GM12874 (cell line): ENCODE results near the gene SELENOV.

Experiments used
- TF ChIP-seq, protein P1 (sequence below): IDR thresholded peaks from 2 replicates; pipeline ENCODE4 v1.5.1; 2011; ENCODE audit warnings: low read depth, mild to moderate bottlenecking, control low read depth, low read length, moderate library complexity; ENCODE audit not compliant: insufficient read depth

The SELENOV gene

DNA sequence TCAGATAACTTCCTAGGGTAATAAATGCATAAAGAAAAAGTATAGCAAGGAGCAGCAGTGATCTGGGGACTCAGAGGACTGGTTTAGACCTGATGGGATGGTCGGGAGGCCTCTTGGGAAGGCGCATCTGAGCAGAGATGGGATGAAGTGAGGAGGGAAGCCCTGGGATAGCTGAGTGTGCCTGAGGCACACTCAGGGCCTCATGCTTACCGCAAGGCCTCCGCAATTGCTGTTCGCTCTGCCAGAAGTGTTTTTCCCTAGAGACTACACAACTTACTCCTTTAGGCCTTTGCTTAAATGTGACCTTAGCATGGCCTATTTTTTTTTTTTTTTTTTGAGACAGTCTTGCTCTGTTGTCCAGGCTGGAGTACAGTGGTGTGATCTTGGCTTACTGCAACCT lies 20.3 kb upstream of the SELENOV start:
- TF ChIP-seq, protein P1, sequence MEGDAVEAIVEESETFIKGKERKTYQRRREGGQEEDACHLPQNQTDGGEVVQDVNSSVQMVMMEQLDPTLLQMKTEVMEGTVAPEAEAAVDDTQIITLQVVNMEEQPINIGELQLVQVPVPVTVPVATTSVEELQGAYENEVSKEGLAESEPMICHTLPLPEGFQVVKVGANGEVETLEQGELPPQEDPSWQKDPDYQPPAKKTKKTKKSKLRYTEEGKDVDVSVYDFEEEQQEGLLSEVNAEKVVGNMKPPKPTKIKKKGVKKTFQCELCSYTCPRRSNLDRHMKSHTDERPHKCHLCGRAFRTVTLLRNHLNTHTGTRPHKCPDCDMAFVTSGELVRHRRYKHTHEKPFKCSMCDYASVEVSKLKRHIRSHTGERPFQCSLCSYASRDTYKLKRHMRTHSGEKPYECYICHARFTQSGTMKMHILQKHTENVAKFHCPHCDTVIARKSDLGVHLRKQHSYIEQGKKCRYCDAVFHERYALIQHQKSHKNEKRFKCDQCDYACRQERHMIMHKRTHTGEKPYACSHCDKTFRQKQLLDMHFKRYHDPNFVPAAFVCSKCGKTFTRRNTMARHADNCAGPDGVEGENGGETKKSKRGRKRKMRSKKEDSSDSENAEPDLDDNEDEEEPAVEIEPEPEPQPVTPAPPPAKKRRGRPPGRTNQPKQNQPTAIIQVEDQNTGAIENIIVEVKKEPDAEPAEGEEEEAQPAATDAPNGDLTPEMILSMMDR: no peak

DNA sequence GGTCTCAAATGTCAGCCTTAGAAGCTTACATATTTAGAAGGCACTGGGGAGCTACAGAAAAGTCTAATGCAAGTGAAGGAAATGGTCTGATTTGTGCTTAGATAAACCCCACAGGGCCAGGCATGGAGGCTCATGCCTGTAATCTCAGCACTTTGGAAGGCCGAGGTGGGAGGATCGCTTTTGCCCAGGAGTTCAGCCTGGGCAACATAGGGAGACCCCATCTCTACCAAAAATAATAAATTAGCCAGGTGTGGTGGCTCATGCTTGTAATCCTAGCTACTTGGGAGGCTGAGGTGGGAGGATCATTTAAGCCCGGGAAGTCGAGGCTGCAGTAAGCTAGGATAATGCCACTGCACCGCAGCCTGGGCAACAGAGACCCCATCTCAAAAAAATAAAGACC lies 18.9 kb upstream of the SELENOV start:
- TF ChIP-seq, protein P1: no peak

GRCh38 chr19:39497701-39497995 lies 17.3 kb upstream of the SELENOV start:
- TF ChIP-seq, protein P1: peak; percentile 48

DNA sequence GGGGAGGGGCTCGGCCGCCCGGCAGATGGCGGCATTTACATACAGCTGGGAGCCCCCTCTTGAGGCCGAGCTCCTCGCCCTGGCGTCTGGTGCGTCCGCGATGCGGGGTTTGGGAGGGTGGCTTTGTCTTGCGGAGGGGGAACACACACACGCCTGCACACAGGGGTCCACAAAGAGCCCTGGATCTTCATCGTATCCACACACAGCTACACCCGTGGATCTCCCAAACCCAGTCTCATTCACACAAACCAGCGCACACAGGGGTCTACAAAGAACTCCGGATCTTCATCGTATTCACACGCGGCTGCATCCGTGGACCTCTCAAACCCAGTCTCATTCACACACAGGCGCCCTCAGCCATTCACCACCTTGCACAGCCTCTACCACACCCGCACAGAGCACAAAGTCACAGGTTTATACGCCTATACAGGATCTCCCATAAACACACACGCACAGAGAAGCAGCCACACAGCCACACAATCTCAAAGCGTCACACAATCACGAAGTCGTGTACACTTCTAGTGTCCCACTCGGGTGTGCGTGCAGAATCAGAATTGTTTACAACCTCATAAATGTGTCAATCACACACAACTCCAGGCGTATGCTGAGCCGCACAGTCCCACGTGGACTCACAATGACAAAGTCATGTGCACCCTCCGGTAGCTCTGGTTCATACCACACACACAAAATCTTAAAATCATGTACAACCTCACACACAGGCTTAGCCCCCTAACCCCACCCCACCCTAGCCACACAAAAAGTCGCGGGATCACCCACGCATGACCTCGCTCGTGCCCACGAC lies 16.7 kb upstream of the SELENOV start:
- TF ChIP-seq, protein P1: no peak

GRCh38 chr19:39498798-39499642 lies 15.9 kb upstream of the SELENOV start, which contains the start of gene DLL3:
Gene DLL3 (plus strand): TSS chr19:39498947. CDS start chr19:39498975, 28 bp downstream.
- TF ChIP-seq, protein P1: no peak

GRCh38 chr19:39499932-39500331 lies 15.0 kb upstream of the SELENOV start:
- TF ChIP-seq, protein P1: no peak

- TF ChIP-seq, protein P1: no peak
Measured at GRCh38 chr19:39500543-39500942, 14.4 kb upstream of the SELENOV start.
